Head of caudate nucleus (tissue), 42 donors: ENCODE measurements around the gene FLT4.

Source experiments
- DNase-seq, 42 donors: peaks; one replicate each; pipeline versions ENCODE4 v3.0.0 to v3.0.0-alpha.2; 2020 to 2021; ENCODE audit warnings: mixed read lengths in 7 of 42
- intact Hi-C: fragments of 100-400 bp; cut with DNase I; formaldehyde crosslinking; loops from one replicate; pipeline ENCODE4 v1.15.0; 2022

FLT4 gene

GRCh38 chr5:180599981-180600553 lies 49.3 kb downstream of the FLT4 start:
- intact Hi-C loops = no loop called here
- DNase-seq = peak in 15 of 42 donors; percentile 0 to 36 (median 9)

GRCh38 chr5:180599590-180599914 lies 49.8 kb downstream of the FLT4 start:
- intact Hi-C loops = no loop called here
- DNase-seq = peak in 10 of 42 donors; percentile 0 to 21 (median 4)

GRCh38 chr5:180598797-180599589 lies 50.4 kb downstream of the FLT4 start:
- intact Hi-C loops = no loop called here
- DNase-seq = peak in 11 of 42 donors; percentile 0 to 34 (median 8)

GRCh38 chr5:180598316-180598701 lies 51.1 kb downstream of the FLT4 start:
- intact Hi-C loops = no loop called here
- DNase-seq = peak in 6 of 42 donors; percentile 2 to 34 (median 7)

- intact Hi-C loops = no loop called here
- DNase-seq = peak in 8 of 42 donors; percentile 0 to 11 (median 4)
These were observed 52.6 kb downstream of the FLT4 start for GRCh38 chr5:180596668-180597231.

GRCh38 chr5:180596115-180596667 lies 53.2 kb downstream of the FLT4 start:
- intact Hi-C loops = no loop called here
- peak in 8 of 42 donors; percentile 0 to 42 (median 14) for DNase-seq

- intact Hi-C loops = no loop called here
- DNase-seq = peak in 7 of 42 donors; percentile 3 to 36 (median 19)
These were observed 53.9 kb downstream of the FLT4 start for GRCh38 chr5:180595381-180596114.

GRCh38 chr5:180595046-180595379 lies 54.4 kb downstream of the FLT4 start:
- intact Hi-C loops = no loop called here
- DNase-seq = peak in 1 of 42 donors; percentile 4

- peak in 7 of 42 donors; percentile 1 to 37 (median 11) for DNase-seq
These were observed 54.9 kb downstream of the FLT4 start for GRCh38 chr5:180594311-180595045.

GRCh38 chr5:180593446-180594206 lies 55.8 kb downstream of the FLT4 start:
- DNase-seq = peak in 17 of 42 donors; percentile 9 to 61 (median 38)
- intact Hi-C loops = no loop called here

More at GRCh38 chr5:180594311-180595045, 54.9 kb downstream of the FLT4 start:
- intact Hi-C loops = no loop called here

GRCh38 chr5:180592176-180592575 lies 57.2 kb downstream of the FLT4 start:
- peak in 25 of 42 donors; percentile 16 to 75 (median 39) for DNase-seq
- intact Hi-C loops = no loop called here

GRCh38 chr5:180591311-180591887 lies 58.0 kb downstream of the FLT4 start, which contains the start of gene SCGB3A1:
Gene SCGB3A1, minus strand, starts transcription at chr5:180591499. Its CDS starts 37 bp downstream, at chr5:180591462.
- peak in 7 of 42 donors; percentile 1 to 40 (median 25) for DNase-seq
- intact Hi-C loops = no loop called here

- intact Hi-C loops = no loop called here
- DNase-seq = peak in 6 of 42 donors; percentile 1 to 35 (median 18)
These were observed 58.7 kb downstream of the FLT4 start for GRCh38 chr5:180590543-180591310.

- peak in 4 of 42 donors; percentile 12 to 29 (median 22) for DNase-seq
- intact Hi-C loops = no loop called here
These were observed 59.4 kb downstream of the FLT4 start for GRCh38 chr5:180589771-180590542.

GRCh38 chr5:180586870-180587269 lies 62.5 kb downstream of the FLT4 start:
- intact Hi-C loops = no loop called here
- DNase-seq = peak in 1 of 42 donors; percentile 35

- intact Hi-C loops = no loop called here
- DNase-seq = peak in 1 of 42 donors; percentile 32
These were observed 63.2 kb downstream of the FLT4 start for GRCh38 chr5:180586204-180586603.
